Esophagus muscularis mucosa (tissue), 4 donors: ENCODE measurements around the gene PDGFRB.

ENCODE experiments used
- EP300 ChIP-seq: sonication (generic); formaldehyde crosslinking; IDR thresholded peaks from one replicate; pipeline ENCODE4 v1.6.1; 2017; ENCODE audit warnings: antibody characterized with exemption
- POLR2AphosphoS5 ChIP-seq, 2 donors: sonication (generic); formaldehyde crosslinking; IDR thresholded peaks; one replicate each; pipeline ENCODE4 v1.6.1; 2017; ENCODE audit warnings: antibody characterized with exemption in 2 of 2
- TF ChIP-seq, protein P1 (sequence below), 3 experiments: fragments of 200-600 bp in 2 of 3; fragments of 450-650 bp in 1 of 3; sonication (generic) in 2 of 3; IDR thresholded peaks; one replicate each; pipeline ENCODE4 v1.5.1; 2017 to 2019; ENCODE audit warnings: antibody characterized with exemption in 3 of 3, mild to moderate bottlenecking in 2 of 3, moderate library complexity in 1 of 3

DNA sequence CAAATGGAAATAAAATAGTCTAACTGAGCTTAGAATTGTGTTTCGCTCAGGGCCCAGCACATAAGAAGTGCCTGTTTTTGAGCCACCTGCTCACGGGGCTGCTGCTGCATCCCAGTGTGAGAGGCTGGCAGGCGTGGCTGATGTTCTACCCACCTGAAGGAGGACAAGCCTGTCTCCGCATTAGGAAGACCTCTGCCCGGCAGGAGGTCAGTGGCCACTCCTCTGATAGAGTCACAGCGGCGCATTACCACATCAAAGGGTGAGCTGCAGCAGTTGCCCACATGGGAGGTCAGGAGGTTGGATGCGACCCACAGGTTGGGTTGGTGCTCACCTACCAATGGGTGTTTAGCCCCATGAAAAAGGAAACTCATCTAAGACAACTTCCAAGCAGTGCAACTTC lies 30.5 kb upstream of the PDGFRB start:
- TF ChIP-seq, protein P1, sequence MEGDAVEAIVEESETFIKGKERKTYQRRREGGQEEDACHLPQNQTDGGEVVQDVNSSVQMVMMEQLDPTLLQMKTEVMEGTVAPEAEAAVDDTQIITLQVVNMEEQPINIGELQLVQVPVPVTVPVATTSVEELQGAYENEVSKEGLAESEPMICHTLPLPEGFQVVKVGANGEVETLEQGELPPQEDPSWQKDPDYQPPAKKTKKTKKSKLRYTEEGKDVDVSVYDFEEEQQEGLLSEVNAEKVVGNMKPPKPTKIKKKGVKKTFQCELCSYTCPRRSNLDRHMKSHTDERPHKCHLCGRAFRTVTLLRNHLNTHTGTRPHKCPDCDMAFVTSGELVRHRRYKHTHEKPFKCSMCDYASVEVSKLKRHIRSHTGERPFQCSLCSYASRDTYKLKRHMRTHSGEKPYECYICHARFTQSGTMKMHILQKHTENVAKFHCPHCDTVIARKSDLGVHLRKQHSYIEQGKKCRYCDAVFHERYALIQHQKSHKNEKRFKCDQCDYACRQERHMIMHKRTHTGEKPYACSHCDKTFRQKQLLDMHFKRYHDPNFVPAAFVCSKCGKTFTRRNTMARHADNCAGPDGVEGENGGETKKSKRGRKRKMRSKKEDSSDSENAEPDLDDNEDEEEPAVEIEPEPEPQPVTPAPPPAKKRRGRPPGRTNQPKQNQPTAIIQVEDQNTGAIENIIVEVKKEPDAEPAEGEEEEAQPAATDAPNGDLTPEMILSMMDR (IDR thresholded peaks at IDR 0.05) = no peak
- TF ChIP-seq POLR2AphosphoS5 (IDR thresholded peaks at IDR 0.05) = no peak
- no peak for TF ChIP-seq EP300
